Spleen (tissue), 11 donors: Measurements from ENCODE around the gene SSR4. TPM values are rescaled to one million over a fixed set of nuclear protein-coding genes. Genes with fewer than 3 reads are reported as not detected.

Experiments used
- DNase-seq: peaks from one replicate; pipeline ENCODE4 v3.0.0-alpha.2; 2020
- H3K27ac ChIP-seq, 8 donors: fragments of 200-600 bp; sonication (generic) in 7 of 8; 1 replicate in 4 of 8; 2 replicates in 4 of 8; pipeline versions ENCODE4 v1.5.0 to v1.8.0; 2016 to 2021; ENCODE audit warnings: inconsistent platforms in 4 of 8, mild to moderate bottlenecking in 4 of 8, moderate library complexity in 1 of 8
- H3K27me3 ChIP-seq, 7 donors: fragments of 200-600 bp; sonication (generic) in 6 of 7; replicated peaks in 1 of 7; 1 replicate in 4 of 7; 2 replicates in 3 of 7; pipeline versions ENCODE4 v1.5.0 to v1.8.0; 2016 to 2021; ENCODE audit warnings: inconsistent platforms in 3 of 7, mild to moderate bottlenecking in 1 of 7
- H3K36me3 ChIP-seq, 6 donors: fragments of 200-600 bp; sonication (generic) in 5 of 6; 1 replicate in 4 of 6; 2 replicates in 2 of 6; pipeline versions ENCODE4 v1.5.0 to v1.8.0; 2016 to 2021; ENCODE audit warnings: inconsistent platforms in 2 of 6
- H3K4me1 ChIP-seq, 6 donors: fragments of 200-600 bp; sonication (generic) in 5 of 6; 1 replicate in 3 of 6; 2 replicates in 3 of 6; pipeline versions ENCODE4 v1.5.0 to v1.8.0; 2016 to 2021; ENCODE audit warnings: inconsistent platforms in 3 of 6
- H3K4me3 ChIP-seq, 8 donors: fragments of 200-600 bp; sonication (generic) in 7 of 8; 1 replicate in 4 of 8; 2 replicates in 4 of 8; pipeline versions ENCODE4 v1.5.0 to v1.8.0; 2016 to 2021; ENCODE audit warnings: inconsistent platforms in 4 of 8, mild to moderate bottlenecking in 4 of 8, moderate library complexity in 2 of 8
- H3K9me3 ChIP-seq, 8 donors: fragments of 200-600 bp; sonication (generic) in 7 of 8; 1 replicate in 4 of 8; 2 replicates in 4 of 8; pipeline versions ENCODE4 v1.5.0 to v1.8.0; 2016 to 2021; ENCODE audit warnings: inconsistent platforms in 4 of 8
- POLR2A ChIP-seq, 3 donors: fragments of 450-650 bp; IDR thresholded peaks; one replicate each; pipeline ENCODE4 v1.5.1; 2017; ENCODE audit warnings: antibody characterized with exemption in 3 of 3, mild to moderate bottlenecking in 1 of 3
- POLR2AphosphoS5 ChIP-seq, 3 donors: sonication (generic); formaldehyde crosslinking; IDR thresholded peaks; one replicate each; pipeline ENCODE4 v1.5.1; 2017; ENCODE audit warnings: antibody characterized with exemption in 3 of 3
- WGBS, 5 donors: extraction: QIAGEN DNeasy Blood & Tissue Kit in 3 of 5; methylation state at CpG; one replicate each; pipeline versions ENCODE4 v1.1.5 to v1.1.7; 2013 to 2018; 5-methylcytosine and 5-hydroxymethylcytosine counted together
- intact Hi-C: fragments of 100-400 bp; cut with DNase I; formaldehyde crosslinking; loops from one replicate; pipeline ENCODE4 v1.15.0; 2023; ENCODE audit warnings: low total_unique reads
- polyA plus RNA-seq, 3 donors: library from polyadenylated mRNA; stranded (reverse); fragments of 200-250 nt; gene quantifications; one replicate each; pipeline ENCODE4 v1.2.1, GENCODE V29; 2013
- total RNA-seq, 7 donors: library from RNA; depleted of rRNA in 3 of 7; stranded (reverse); fragments of >200 nt in 3 of 7; fragmentation: NEBNext Ultra II Directional in 4 of 7; extraction: Animal tissue kit (Norgen Biotek cat#: 25700) in 4 of 7; gene quantifications; one replicate each; pipeline versions ENCODE4 v1.1.0 to v1.2.1, GENCODE V29; 2016 to 2021
- TF ChIP-seq, protein P1 (sequence below), 11 experiments: fragments of 200-600 bp in 7 of 11; fragments of 450-650 bp in 4 of 11; sonication (generic) in 4 of 11; IDR thresholded peaks in 8 of 11; conservative IDR thresholded peaks in 3 of 11; 1 replicate in 7 of 11; 2 replicates in 4 of 11; pipeline versions ENCODE4 v1.4.0 to v1.8.0; 2016 to 2021; ENCODE audit warnings: antibody characterized with exemption in 11 of 11, inconsistent platforms in 4 of 11, mild to moderate bottlenecking in 1 of 11
- donor health status: healthy with polysubstance abuse.
- donor health status: DM: no; HTN: no; CAD: no; lungs with moderate emphysema.
- donor health status: DM: no; HTN: no; CAD: no.
- donor health status: Bipolar disorder and iron deficiency.
- donor health status: healthy.
- donor health status: DM: no; HTN: no; CAD: no.
- donor health status: DM: yes; HTN: yes; CAD: no.

Gene SSR4
- total and polyA plus RNA-seq, 10 donors = 144 to 488 (median 255) TPM

GRCh38 chrX:153828723-153829548 is 34.5 kb downstream of the SSR4 start:
- Histone ChIP-seq H3K4me3 (peak overlapping the region; percentile 10 to 68 (median 41)), H3K9me3 (peaks cover 0 to 5% (median 0%) of the 10 kb centered on the region in 8 donors), H3K27ac (peak overlapping the region in 6 of 8 donors; percentile 14 to 59 (median 46)), H3K4me1 (peaks cover 0 to 26% (median 11%) of the 10 kb centered on the region in 6 donors), H3K36me3 (no peaks in the 10 kb centered on the region), H3K27me3 (peaks cover 6 to 76% (median 31%) of the 10 kb centered on the region in 7 donors)
- intact Hi-C loops = loop anchor here (10.0 kb wide), 1 partner anchor 66 kb away; no protein-coding TSS in a partner anchor
- peak; percentile 64 for DNase-seq
- 3 to 34% (median 12%) methylated on average over 10 to 50 of the region's 50 CpGs for WGBS, 5 donors
- no peak for TF ChIP-seq POLR2A (IDR thresholded peaks at IDR 0.05)
- no peak for TF ChIP-seq POLR2AphosphoS5 (IDR thresholded peaks at IDR 0.05)
- TF ChIP-seq, protein P1, sequence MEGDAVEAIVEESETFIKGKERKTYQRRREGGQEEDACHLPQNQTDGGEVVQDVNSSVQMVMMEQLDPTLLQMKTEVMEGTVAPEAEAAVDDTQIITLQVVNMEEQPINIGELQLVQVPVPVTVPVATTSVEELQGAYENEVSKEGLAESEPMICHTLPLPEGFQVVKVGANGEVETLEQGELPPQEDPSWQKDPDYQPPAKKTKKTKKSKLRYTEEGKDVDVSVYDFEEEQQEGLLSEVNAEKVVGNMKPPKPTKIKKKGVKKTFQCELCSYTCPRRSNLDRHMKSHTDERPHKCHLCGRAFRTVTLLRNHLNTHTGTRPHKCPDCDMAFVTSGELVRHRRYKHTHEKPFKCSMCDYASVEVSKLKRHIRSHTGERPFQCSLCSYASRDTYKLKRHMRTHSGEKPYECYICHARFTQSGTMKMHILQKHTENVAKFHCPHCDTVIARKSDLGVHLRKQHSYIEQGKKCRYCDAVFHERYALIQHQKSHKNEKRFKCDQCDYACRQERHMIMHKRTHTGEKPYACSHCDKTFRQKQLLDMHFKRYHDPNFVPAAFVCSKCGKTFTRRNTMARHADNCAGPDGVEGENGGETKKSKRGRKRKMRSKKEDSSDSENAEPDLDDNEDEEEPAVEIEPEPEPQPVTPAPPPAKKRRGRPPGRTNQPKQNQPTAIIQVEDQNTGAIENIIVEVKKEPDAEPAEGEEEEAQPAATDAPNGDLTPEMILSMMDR (IDR thresholded peaks at IDR 0.05 in 8 of 11, conservative IDR thresholded peaks at IDR 0.05 in 3 of 11) = no peak

GRCh38 chrX:153829549-153829798 is 35.0 kb downstream of the SSR4 start:
- peaks cover 6 to 72% (median 31%) of the 10 kb centered on the region in 7 donors for H3K27me3 ChIP-seq
- intact Hi-C loops = loop anchor here (10.0 kb wide), 1 partner anchor 65 kb away; no protein-coding TSS in a partner anchor

GRCh38 chrX:153829799-153830639 is 35.6 kb downstream of the SSR4 start, which contains the start of gene PDZD4:
TSS of gene PDZD4 (minus strand) at chrX:153830544. CDS start at chrX:153830298, 246 bp downstream.
- peak; percentile 70 for DNase-seq
- Histone ChIP-seq H3K4me1 (peaks cover 0 to 26% (median 11%) of the 10 kb centered on the region in 6 donors), H3K36me3 (no peaks in the 10 kb centered on the region), H3K27ac (peak within 1 kb of the TSS in 3 of 8 donors; percentile 49 to 59 (median 58)), H3K9me3 (peaks cover 0 to 5% (median 0%) of the 10 kb centered on the region in 8 donors), H3K4me3 (peak within 1 kb of the TSS; percentile 10 to 68 (median 41)), H3K27me3 (peaks cover 6 to 69% (median 31%) of the 10 kb centered on the region in 7 donors)
- 0 to 37% (median 1%) methylated on average over 2 to 97 of the region's 97 CpGs for WGBS, 5 donors
- intact Hi-C loops = loop anchor here (10.0 kb wide), 1 partner anchor 65 kb away; no protein-coding TSS in a partner anchor
- TF ChIP-seq POLR2A (IDR thresholded peaks at IDR 0.05) (no peak), POLR2AphosphoS5 (IDR thresholded peaks at IDR 0.05) (no peak)
- TF ChIP-seq, protein P1 (IDR thresholded peaks at IDR 0.05 in 8 of 11, conservative IDR thresholded peaks at IDR 0.05 in 3 of 11) = no peak

More at GRCh38 chrX:153829549-153829798, 35.0 kb downstream of the SSR4 start:
- peak overlapping the region in 3 of 8 donors; percentile 49 to 59 (median 58) for H3K27ac ChIP-seq
- WGBS, 5 donors = 0 to 37% (median 18%) methylated on average over 6 to 27 of the region's 27 CpGs; no CpG with 5 or more reads in 1 of the 5 donors
- no peak for TF ChIP-seq POLR2AphosphoS5 (IDR thresholded peaks at IDR 0.05)
- TF ChIP-seq, protein P1 (IDR thresholded peaks at IDR 0.05 in 8 of 11, conservative IDR thresholded peaks at IDR 0.05 in 3 of 11) = no peak
- no peak for TF ChIP-seq POLR2A (IDR thresholded peaks at IDR 0.05)
- peaks cover 0 to 5% (median 0%) of the 10 kb centered on the region in 8 donors for H3K9me3 ChIP-seq
- no peaks in the 10 kb centered on the region for H3K36me3 ChIP-seq
- H3K4me3 ChIP-seq = peak overlapping the region; percentile 10 to 68 (median 41)
- H3K4me1 ChIP-seq = peaks cover 0 to 26% (median 11%) of the 10 kb centered on the region in 6 donors
- peak; percentile 68 for DNase-seq
